Sigmoid colon (tissue), 4 donors: ENCODE results near the gene POLR1E.

Experiments used
- CTCF ChIP-seq, 4 experiments: fragments of 450-650 bp in 3 of 4; fragments of 200-600 bp in 1 of 4; IDR thresholded peaks; one replicate each; pipeline ENCODE4 v1.5.1; 2016 to 2019; ENCODE audit warnings: antibody characterized with exemption in 4 of 4, mild to moderate bottlenecking in 3 of 4, moderate library complexity in 2 of 4
- EP300 ChIP-seq, 4 donors: sonication (generic); formaldehyde crosslinking; IDR thresholded peaks; one replicate each; pipeline ENCODE4 v1.6.1; 2017; ENCODE audit warnings: antibody characterized with exemption in 4 of 4
- POLR2A ChIP-seq, 2 donors: fragments of 450-650 bp; IDR thresholded peaks; one replicate each; pipeline ENCODE4 v1.6.1; 2016; ENCODE audit warnings: antibody characterized with exemption in 2 of 2, mild to moderate bottlenecking in 2 of 2, moderate library complexity in 2 of 2

DNA sequence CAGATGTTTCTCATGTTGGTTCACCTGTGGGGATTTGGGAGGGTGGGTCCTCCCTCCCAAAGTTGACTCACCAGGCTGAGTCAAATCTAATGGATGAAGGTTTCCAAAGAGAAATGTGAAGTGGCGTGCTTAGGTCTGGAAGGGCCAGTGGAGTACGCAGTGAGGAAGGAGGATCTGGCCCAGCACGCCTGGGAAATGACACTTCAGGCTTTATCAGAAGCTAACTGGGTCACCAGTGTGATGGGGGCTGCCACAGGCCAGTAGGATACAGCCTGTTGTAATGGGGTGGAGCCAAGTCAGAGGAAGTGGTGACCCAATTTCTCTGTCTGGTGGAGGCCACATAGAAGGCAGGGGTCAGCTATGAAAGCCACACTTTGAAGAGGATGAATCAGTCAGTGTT lies 18.0 kb downstream of the POLR1E start:
- TF ChIP-seq CTCF (IDR thresholded peaks at IDR 0.05) (no peak), POLR2A (IDR thresholded peaks at IDR 0.05) (no peak), EP300 (IDR thresholded peaks at IDR 0.05) (no peak)
